Gastroesophageal sphincter (tissue), 4 donors: ENCODE measurements around the gene SMYD4. TPM values are rescaled to one million over a fixed set of nuclear protein-coding genes. Genes with fewer than 3 reads are reported as not detected.
"Not testable (repeated sequence)": the region's sequence is repeated elsewhere in the genome, so short reads cannot be mapped to it uniquely, and the experiment has no call there.

ENCODE experiments used
- ATAC-seq: fragments of 150-250 bp; one replicate; pipeline ENCODE4 v1.9.1; 2016; ENCODE audit warnings: mild to moderate bottlenecking, moderate library complexity
- H3K27ac ChIP-seq, 4 donors: fragments of 200-600 bp; sonication (generic) in 3 of 4; 1 replicate in 3 of 4; 2 replicates in 1 of 4; pipeline ENCODE4 v1.5.1; 2016 to 2019
- H3K27me3 ChIP-seq: fragments of 200-600 bp; sonication (generic); one replicate; pipeline ENCODE4 v1.5.1; 2019
- H3K36me3 ChIP-seq, 2 donors: fragments of 200-600 bp; sonication (generic); one replicate each; pipeline ENCODE4 v1.5.1; 2019; ENCODE audit warnings: control low read depth in 1 of 2
- H3K4me1 ChIP-seq, 3 donors: fragments of 200-600 bp; sonication (generic); 1 replicate in 2 of 3; 2 replicates in 1 of 3; pipeline ENCODE4 v1.5.1; 2016 to 2019; ENCODE audit warnings: control low read depth in 2 of 3
- H3K4me3 ChIP-seq, 2 donors: fragments of 200-600 bp; sonication (generic); one replicate each; pipeline ENCODE4 v1.5.1; 2019; ENCODE audit warnings: mild to moderate bottlenecking in 1 of 2, moderate library complexity in 1 of 2
- H3K9me3 ChIP-seq, 3 donors: fragments of 200-600 bp; sonication (generic); one replicate each; pipeline ENCODE4 v1.5.1; 2017 to 2019; ENCODE audit warnings: control low read depth in 2 of 3
- CTCF ChIP-seq, 4 experiments: fragments of 200-600 bp in 2 of 4; fragments of 450-650 bp in 2 of 4; sonication (generic) in 1 of 4; IDR thresholded peaks; one replicate each; pipeline ENCODE4 v1.5.1; 2017 to 2019; ENCODE audit warnings: antibody characterized with exemption in 4 of 4, mild to moderate bottlenecking in 2 of 4, moderate library complexity in 2 of 4
- EP300 ChIP-seq: sonication (generic); formaldehyde crosslinking; IDR thresholded peaks from one replicate; pipeline ENCODE4 v1.6.1; 2017; ENCODE audit warnings: antibody characterized with exemption, mild to moderate bottlenecking
- POLR2A ChIP-seq, 2 donors: fragments of 450-650 bp; IDR thresholded peaks; one replicate each; pipeline ENCODE4 v1.6.1; 2017; ENCODE audit warnings: antibody characterized with exemption in 2 of 2, mild to moderate bottlenecking in 2 of 2, moderate library complexity in 1 of 2
- POLR2AphosphoS5 ChIP-seq: sonication (generic); formaldehyde crosslinking; IDR thresholded peaks from one replicate; pipeline ENCODE4 v1.6.1; 2017; ENCODE audit warnings: antibody characterized with exemption
- WGBS, 2 donors: methylation state at CpG; one replicate each; pipeline ENCODE4 v1.1.5; 2018; ENCODE audit warnings: low coverage in 1 of 2; 5-methylcytosine and 5-hydroxymethylcytosine counted together
- total RNA-seq, 4 donors: library from RNA; depleted of rRNA; stranded (reverse); fragments of >200 nt; gene quantifications; one replicate each; pipeline ENCODE4 v1.1.0, GENCODE V29; 2016

Gene SMYD4
- total RNA-seq, 4 donors from 2014 or later = 8.1 to 14.0 (median 11.0) TPM

- no peak overlapping the region for H3K27ac ChIP-seq
- 100% methylated on average over 1 of the region's 1 CpG for WGBS, 2 donors
- peaks cover 0 to 7% (median under 1%) of the 10 kb centered on the region in 3 donors for H3K4me1 ChIP-seq
- H3K36me3 ChIP-seq = peaks cover 0 to 65% of the 10 kb centered on the region in 2 donors
- H3K4me3 ChIP-seq = no peak overlapping the region
- no peaks in the 10 kb centered on the region for H3K27me3 ChIP-seq
- ATAC-seq = no peak
- TF ChIP-seq POLR2AphosphoS5 (no peak), POLR2A (IDR thresholded peaks at IDR 0.05) (no peak), EP300 (no peak), CTCF (IDR thresholded peaks at IDR 0.05) (no peak)
- H3K9me3 ChIP-seq = no peaks in the 10 kb centered on the region
Measured at GRCh38 chr17:1802429-1802828, 27.3 kb downstream of the SMYD4 start.

- Histone ChIP-seq H3K27me3 (no peaks in the 10 kb centered on the region), H3K27ac (no peak overlapping the region), H3K4me1 (peaks cover 0 to 22% (median 7%) of the 10 kb centered on the region in 3 donors), H3K9me3 (no peaks in the 10 kb centered on the region), H3K4me3 (no peak overlapping the region), H3K36me3 (peaks cover 0 to 53% of the 10 kb centered on the region in 2 donors)
- TF ChIP-seq POLR2A (IDR thresholded peaks at IDR 0.05) (no peak), POLR2AphosphoS5 (no peak), CTCF (IDR thresholded peaks at IDR 0.05) (no peak), EP300 (no peak)
- no peak for ATAC-seq
- WGBS, 2 donors = 58 to 69% methylated on average over 2 to 4 of the region's 4 CpGs
Measured at GRCh38 chr17:1800712-1801111, 29.0 kb downstream of the SMYD4 start.

- H3K9me3 ChIP-seq = no peaks in the 10 kb centered on the region
- ATAC-seq = no peak
- H3K4me3 ChIP-seq = no peak overlapping the region
- no peak for TF ChIP-seq EP300
- peaks cover 0 to 22% (median 7%) of the 10 kb centered on the region in 3 donors for H3K4me1 ChIP-seq
- 75 to 89% methylated on average over 2 to 5 of the region's 7 CpGs for WGBS, 2 donors
- H3K36me3 ChIP-seq = peaks cover 0 to 50% of the 10 kb centered on the region in 2 donors
- H3K27ac ChIP-seq = no peak overlapping the region
- no peaks in the 10 kb centered on the region for H3K27me3 ChIP-seq
Measured at GRCh38 chr17:1800240-1800639, 29.5 kb downstream of the SMYD4 start.

GRCh38 chr17:1797846-1798245 lies 31.9 kb downstream of the SMYD4 start:
- WGBS, 2 donors = 81 to 89% methylated on average over 3 to 6 of the region's 8 CpGs
- H3K27me3 ChIP-seq, ATAC-seq, H3K9me3 ChIP-seq, H3K4me3 ChIP-seq: not testable (repeated sequence)
- H3K36me3 ChIP-seq = peaks cover 0 to 31% of the 10 kb centered on the region in 2 donors
- H3K27ac ChIP-seq = peak overlapping the region in 2 of 4 donors; percentile 70 to 72
- peaks cover 0 to 22% (median 7%) of the 10 kb centered on the region in 3 donors for H3K4me1 ChIP-seq

GRCh38 chr17:1797323-1797722 lies 32.4 kb downstream of the SMYD4 start:
- Histone ChIP-seq H3K4me3 (no peak overlapping the region), H3K36me3 (peaks cover 0 to 30% of the 10 kb centered on the region in 2 donors), H3K27me3 (no peaks in the 10 kb centered on the region), H3K4me1 (peaks cover 0 to 22% (median 7%) of the 10 kb centered on the region in 3 donors), H3K27ac (peak overlapping the region in 3 of 4 donors; percentile 62 to 72 (median 70)), H3K9me3 (no peaks in the 10 kb centered on the region)
- WGBS, 2 donors = 68 to 78% methylated on average over 2 of the region's 3 CpGs
- ATAC-seq = no peak
- TF ChIP-seq CTCF (IDR thresholded peaks at IDR 0.05) (no peak), EP300 (no peak)

GRCh38 chr17:1796800-1797199 lies 32.9 kb downstream of the SMYD4 start:
- no peak overlapping the region for H3K4me3 ChIP-seq
- peaks cover 0 to 30% of the 10 kb centered on the region in 2 donors for H3K36me3 ChIP-seq
- no peaks in the 10 kb centered on the region for H3K27me3 ChIP-seq
- H3K9me3 ChIP-seq = no peaks in the 10 kb centered on the region
- peak; percentile 74 for ATAC-seq
- H3K4me1 ChIP-seq = peaks cover 0 to 22% (median 7%) of the 10 kb centered on the region in 3 donors
- peak overlapping the region; percentile 11 to 72 (median 62) for H3K27ac ChIP-seq
- peak; percentile 27 for TF ChIP-seq POLR2AphosphoS5
- no peak for TF ChIP-seq CTCF (IDR thresholded peaks at IDR 0.05)
- TF ChIP-seq POLR2A (IDR thresholded peaks at IDR 0.05) = no peak
- WGBS, 2 donors = 0% methylated on average over 1 of the region's 1 CpG
